H1 (cell line): ENCODE data around the gene NDRG2. TPM values are rescaled to one million over a fixed set of nuclear protein-coding genes. Genes with fewer than 3 reads are reported as not detected.

ENCODE experiments used
- CTCF ChIA-PET: fragments of 300-600 bp; sonication (Branson Sonifier 250); formaldehyde crosslinking; loops from one replicate; lab custom pipeline; 2021; ENCODE audit not compliant: partially characterized antibody; lab: Charles Lee
- POLR2A ChIA-PET: fragments of 300-600 bp; sonication (Branson Sonifier 250); formaldehyde crosslinking; loops from one replicate; lab custom pipeline; 2021; ENCODE audit warnings: inconsistent platforms; ENCODE audit not compliant: partially characterized antibody; lab: Charles Lee
- DNase-seq, 2 experiments: peaks; one replicate each; pipeline versions ENCODE4 v3.0.0 to v3.0.0-alpha.2; 2010 to 2022; ENCODE audit warnings: low spot score in 2 of 2, low read depth in 1 of 2, mixed read lengths in 1 of 2
- FAIRE-seq: peaks from 2 replicates; lab custom pipeline; 2011; peaks lifted over from hg19 to GRCh38; lab: Jason Lieb, UNC
- H2AFZ ChIP-seq: 2 replicates; pipeline ENCODE4 v1.8.1; 2012; ENCODE audit warnings: low read length, inconsistent platforms
- H2AK5ac ChIP-seq: 2 replicates; pipeline ENCODE4 v1.6.1; 2013; ENCODE audit warnings: low read depth, low read length
- H2BK120ac ChIP-seq: replicated peaks from 2 replicates; pipeline ENCODE3; 2013; ENCODE audit warnings: low read depth, low read length, inconsistent platforms
- H2BK12ac ChIP-seq: 2 replicates; pipeline ENCODE4 v1.6.1; 2013; ENCODE audit warnings: low read depth, low read length
- H2BK15ac ChIP-seq: 2 replicates; pipeline ENCODE4 v1.6.1; 2013; ENCODE audit warnings: low read length
- H2BK20ac ChIP-seq: 2 replicates; pipeline ENCODE4 v1.6.1; 2013; ENCODE audit warnings: low read length
- H2BK5ac ChIP-seq: 2 replicates; pipeline ENCODE4 v1.6.1; 2013; ENCODE audit warnings: low read depth, low read length
- H3K14ac ChIP-seq: 2 replicates; pipeline ENCODE4 v1.6.1; 2013; ENCODE audit warnings: inconsistent platforms; ENCODE audit not compliant: insufficient read length
- H3K18ac ChIP-seq: 2 replicates; pipeline ENCODE4 v1.6.1; 2013; ENCODE audit warnings: low read length; ENCODE audit errors: extremely low read depth
- H3K23ac ChIP-seq: 2 replicates; pipeline ENCODE4 v1.6.1; 2013; ENCODE audit warnings: inconsistent platforms; ENCODE audit not compliant: insufficient read length
- H3K23me2 ChIP-seq: 2 replicates; pipeline ENCODE4 v1.6.1; 2013; ENCODE audit warnings: low read depth, low read length
- H3K27ac ChIP-seq: 2 replicates; pipeline ENCODE4 v1.6.1; 2011; ENCODE audit warnings: low read depth, low read length, inconsistent platforms
- H3K27me3 ChIP-seq, 4 experiments: replicated peaks in 1 of 4; 1 replicate in 1 of 4; 2 replicates in 3 of 4; pipeline versions ENCODE4 v1.6.1 to v1.8.1; 2011 to 2013; ENCODE audit warnings: low read length in 3 of 4, mild to moderate bottlenecking in 3 of 4, inconsistent platforms in 2 of 4, mixed read lengths in 2 of 4, moderate library complexity in 1 of 4; ENCODE audit not compliant: control insufficient read depth in 3 of 4, insufficient read depth in 3 of 4; ENCODE audit errors: extremely low read depth in 1 of 4
- H3K36me3 ChIP-seq, 4 experiments: 2 replicates each; pipeline versions ENCODE4 v1.6.1 to v1.8.1; 2011 to 2013; ENCODE audit warnings: mild to moderate bottlenecking in 4 of 4, low read length in 3 of 4, moderate library complexity in 2 of 4, control low read depth in 1 of 4, inconsistent platforms in 1 of 4; ENCODE audit not compliant: insufficient read depth in 4 of 4, control insufficient read depth in 2 of 4
- H3K4ac ChIP-seq: replicated peaks from 2 replicates; pipeline ENCODE3; 2013; ENCODE audit warnings: low read length, low read depth, mixed read lengths, inconsistent platforms; ENCODE audit not compliant: insufficient read length
- H3K4me1 ChIP-seq, 4 experiments: replicated peaks in 1 of 4; 1 replicate in 1 of 4; 2 replicates in 3 of 4; pipeline versions ENCODE4 v1.6.1 to v1.8.1; 2011 to 2013; ENCODE audit warnings: low read length in 3 of 4, inconsistent platforms in 2 of 4, mixed read lengths in 1 of 4; ENCODE audit not compliant: insufficient read depth in 4 of 4, control insufficient read depth in 3 of 4
- H3K4me2 ChIP-seq, 2 experiments: 2 replicates each; pipeline versions ENCODE4 v1.6.1 to v1.8.1; 2011 to 2013; ENCODE audit warnings: low read depth in 2 of 2, low read length in 2 of 2, control low read depth in 1 of 2, inconsistent platforms in 1 of 2, mild to moderate bottlenecking in 1 of 2; ENCODE audit not compliant: insufficient read depth in 1 of 2
- H3K4me3 ChIP-seq, 4 experiments: fragments of 200-600, 300-600 bp in 1 of 4; sonication (generic), shearing (Covaris generic), sonication (Bioruptor Twin) in 1 of 4; 2 replicates each; pipeline versions ENCODE4 v1.5.1 to v1.8.1; 2011 to 2016; ENCODE audit warnings: low read length in 4 of 4, low read depth in 3 of 4, control low read depth in 2 of 4, inconsistent platforms in 2 of 4, mild to moderate bottlenecking in 2 of 4, mixed read lengths in 1 of 4, moderate library complexity in 1 of 4; ENCODE audit not compliant: insufficient read depth in 2 of 4; ENCODE audit errors: extremely low read depth in 1 of 4
- H3K56ac ChIP-seq: replicated peaks from 2 replicates; pipeline ENCODE3; 2013; ENCODE audit warnings: low read depth, mild to moderate bottlenecking, mixed read lengths, low read length, inconsistent platforms; ENCODE audit not compliant: insufficient read length
- H3K79me1 ChIP-seq: 2 replicates; pipeline ENCODE4 v1.6.1; 2013; ENCODE audit warnings: low read depth, low read length, control low read depth
- H3K79me2 ChIP-seq, 2 experiments: 2 replicates each; pipeline versions ENCODE4 v1.6.1 to v1.8.1; 2012 to 2013; ENCODE audit warnings: low read length in 2 of 2, mild to moderate bottlenecking in 2 of 2, inconsistent platforms in 1 of 2; ENCODE audit not compliant: insufficient read depth in 2 of 2, control insufficient read depth in 1 of 2
- H3K9ac ChIP-seq, 4 experiments: replicated peaks in 1 of 4; 1 replicate in 1 of 4; 2 replicates in 3 of 4; pipeline versions ENCODE4 v1.6.1 to v1.8.1; 2011 to 2013; ENCODE audit warnings: low read depth in 3 of 4, low read length in 3 of 4, control low read depth in 2 of 4, mild to moderate bottlenecking in 2 of 4, moderate library complexity in 2 of 4, inconsistent platforms in 1 of 4; ENCODE audit errors: extremely low read depth in 1 of 4
- H3K9me3 ChIP-seq, 2 experiments: 2 replicates each; pipeline versions ENCODE4 v1.6.1 to v1.8.1; 2012 to 2013; ENCODE audit warnings: mild to moderate bottlenecking in 2 of 2, moderate library complexity in 2 of 2, control low read depth in 1 of 2, inconsistent platforms in 1 of 2, low read depth in 1 of 2, low read length in 1 of 2, mixed read lengths in 1 of 2; ENCODE audit not compliant: insufficient read depth in 2 of 2
- H4K20me1 ChIP-seq, 2 experiments: replicated peaks in 1 of 2; 2 replicates each; pipeline versions ENCODE3 to v1.8.1; 2011 to 2013; ENCODE audit warnings: inconsistent platforms in 2 of 2, low read length in 2 of 2, mild to moderate bottlenecking in 1 of 2; ENCODE audit not compliant: insufficient read depth in 2 of 2, control insufficient read depth in 1 of 2
- H4K5ac ChIP-seq: 2 replicates; pipeline ENCODE4 v1.6.1; 2013; ENCODE audit warnings: low read length, low read depth, mixed read lengths, inconsistent platforms; ENCODE audit not compliant: insufficient read length
- H4K8ac ChIP-seq: 2 replicates; pipeline ENCODE4 v1.8.0; 2013; ENCODE audit warnings: mild to moderate bottlenecking, moderate library complexity, low read length, inconsistent platforms; ENCODE audit not compliant: insufficient read depth; ENCODE audit errors: extremely low read depth
- H4K91ac ChIP-seq: replicated peaks from 2 replicates; pipeline ENCODE3; 2013; ENCODE audit warnings: low read length, mixed read lengths, inconsistent platforms; ENCODE audit not compliant: insufficient read length
- ATF3 ChIP-seq: IDR thresholded peaks from 2 replicates; pipeline ENCODE4 v1.6.1; 2011; ENCODE audit warnings: low read depth, mild to moderate bottlenecking, low read length; ENCODE audit not compliant: insufficient read depth
- BACH1 ChIP-seq: IDR thresholded peaks from 2 replicates; pipeline ENCODE4 v1.6.1; 2012; ENCODE audit warnings: low read length, improper control_type of control experiment
- CBX8 ChIP-seq: fragments of 300-800, 300-1000 bp; sonication (generic); IDR thresholded peaks from 2 replicates; pipeline ENCODE4 v1.7.1; 2016; ENCODE audit warnings: low read depth, low read length, borderline replicate concordance
- CEBPB ChIP-seq: IDR thresholded peaks from 2 replicates; pipeline ENCODE4 v1.6.1; 2012; ENCODE audit warnings: low read depth, low read length
- CTCF ChIP-seq, 3 experiments: IDR thresholded peaks; 1 replicate in 2 of 3; 2 replicates in 1 of 3; pipeline versions ENCODE4 v1.5.1 to v1.6.1; 2011; ENCODE audit warnings: low read length in 3 of 3, mild to moderate bottlenecking in 3 of 3, inconsistent platforms in 2 of 3, low read depth in 1 of 3, moderate library complexity in 1 of 3; ENCODE audit not compliant: insufficient read depth in 1 of 3; ENCODE audit errors: control extremely low read depth in 1 of 3
- E2F6 ChIP-seq: IDR thresholded peaks from 2 replicates; pipeline ENCODE4 v1.6.1; 2012; ENCODE audit warnings: inconsistent platforms
- EZH2 ChIP-seq: fragments of 200-600 bp; sonication (generic); IDR thresholded peaks from 2 replicates; pipeline ENCODE4 v1.7.1; 2012; ENCODE audit warnings: low read depth, mild to moderate bottlenecking, moderate library complexity, low read length, inconsistent platforms; ENCODE audit not compliant: severe bottlenecking
- KDM4A ChIP-seq: IDR thresholded peaks from one replicate; pipeline ENCODE4 v1.7.1; 2012; ENCODE audit warnings: low read depth, mild to moderate bottlenecking, moderate library complexity, low read length, inconsistent platforms; ENCODE audit not compliant: severe bottlenecking
- POLR2A ChIP-seq, 2 experiments: IDR thresholded peaks; 1 replicate in 1 of 2; 2 replicates in 1 of 2; pipeline ENCODE4 v1.6.1; 2011; ENCODE audit warnings: low read depth in 2 of 2, low read length in 2 of 2, mild to moderate bottlenecking in 2 of 2; ENCODE audit errors: control extremely low read depth in 1 of 2
- SAP30 ChIP-seq: fragments of 300-600 bp; sonication (generic); IDR thresholded peaks from 2 replicates; pipeline ENCODE4 v1.7.1; 2012; ENCODE audit warnings: low read length, moderate library complexity, mild to moderate bottlenecking, inconsistent platforms; ENCODE audit not compliant: insufficient read depth, insufficient replicate concordance
- YY1 ChIP-seq: IDR thresholded peaks from 2 replicates; pipeline ENCODE4 v1.6.1; 2011; ENCODE audit warnings: low read depth, mild to moderate bottlenecking, low read length
- WGBS, 2 experiments: shearing (Covaris generic) in 1 of 2; methylation state at CpG; one replicate each; pipeline versions ENCODE4 v1.1.6 to v1.1.7; 2013 to 2015; ENCODE audit warnings: low lambda C conversion rate in 2 of 2, mixed read lengths in 2 of 2, inconsistent platforms in 1 of 2, low coverage in 1 of 2, missing lambda C conversion rate in 1 of 2; ENCODE audit not compliant: insufficient replicate concordance in 2 of 2, insufficient coverage in 1 of 2, insufficient read length in 1 of 2; ENCODE audit errors: extremely low coverage in 1 of 2, missing lambda C conversion rate in 1 of 2; 5-methylcytosine and 5-hydroxymethylcytosine counted together
- polyA plus RNA-seq, 7 experiments: library from polyadenylated mRNA; depleted of rRNA in 3 of 7; stranded (reverse) in 5 of 7; unstranded in 2 of 7; fragments of >200 nt in 5 of 7; fragments of 200-250 nt in 2 of 7; gene quantifications; 1 replicate in 5 of 7; 2 replicates in 1 of 7; 4 replicates in 1 of 7; pipeline versions ENCODE4 v1.2.1 to v1.2.3, GENCODE V29; 2011 to 2013; ENCODE audit warnings: missing spikeins in 2 of 7, mixed read lengths in 2 of 7
- total RNA-seq: library from RNA; stranded (reverse); fragmentation: NEBNext Ultra II Directional; extraction: Animal tissue kit (Norgen Biotek cat#: 25700); gene quantifications from 2 replicates; pipeline ENCODE4 v1.2.1, GENCODE V29; 2021

NDRG2 gene
- total and polyA plus RNA-seq, 2 of the 8 experiments (the other 6 are each of a cell fraction or from before 2014, with no cell fraction given): 29.9 to 48.6 TPM

GRCh38 chr14:21061347-21061668 is 36.4 kb upstream of the NDRG2 start:
- Histone ChIP-seq H3K4me3 (no peak overlapping the region), H4K8ac (no peak overlapping the region), H3K4me1 (no peaks in the 10 kb centered on the region; a peak in 1 of 7 replicates), H2BK120ac (no peak overlapping the region), H3K4ac (no peak overlapping the region), H3K27ac (no peak overlapping the region), H2AFZ (no peak overlapping the region), H2AK5ac (no peak overlapping the region), H2BK12ac (no peak overlapping the region), H3K27me3 (no peaks in the 10 kb centered on the region; a peak in 1 of 7 replicates), H3K9me3 (no peaks in the 10 kb centered on the region), H3K79me2 (no peaks in the 10 kb centered on the region), H3K14ac (no peak overlapping the region), H3K79me1 (no peaks in the 10 kb centered on the region), H4K5ac (no peak overlapping the region), H4K91ac (no peak overlapping the region), H2BK15ac (no peak overlapping the region), H3K23me2 (no peaks in the 10 kb centered on the region), H3K4me2 (no peak overlapping the region), H3K36me3 (no peaks in the 10 kb centered on the region), H3K23ac (no peak overlapping the region), H3K18ac (no peak overlapping the region), H2BK5ac (no peak overlapping the region), H3K56ac (no peak overlapping the region), H4K20me1 (no peaks in the 10 kb centered on the region), H2BK20ac (no peak overlapping the region), H3K9ac (no peak overlapping the region)
- DNase-seq: no peak
- POLR2A ChIA-PET: interaction anchor here (3.7 kb wide), 1 partner anchor 10 kb away, joined by 17 read pairs; no protein-coding TSS in a partner anchor
- CTCF ChIA-PET: interaction anchor here (0.7 to 2.6 kb wide), 6 partner anchors 10 to 56 kb away, joined by 3 to 12 read pairs (median 4); no protein-coding TSS in a partner anchor
- no peak for FAIRE-seq
- WGBS, 2 experiments: 86% methylated on average over 3 of the region's 3 CpGs; no CpG with 5 or more reads in 1 of the 2 experiments
- TF ChIP-seq EZH2 (no peak), CTCF (IDR thresholded peaks at IDR 0.05; ENCODE audit: control extremely low read depth in 1 of 3, insufficient read depth in 1 of 3, low read depth in 1 of 3, low read length in 3 of 3) (no peak), E2F6 (no peak), ATF3 (no peak), BACH1 (no peak), YY1 (no peak), SAP30 (no peak), KDM4A (no peak), POLR2A (IDR thresholded peaks at IDR 0.05; ENCODE audit: control extremely low read depth in 1 of 2, low read depth in 2 of 2, low read length in 2 of 2) (no peak), CEBPB (no peak), CBX8 (no peak)
